GM18861 (cell line): ENCODE data around the gene RABEP2.
"Not testable (repeated sequence)": the region's sequence is repeated elsewhere in the genome, so short reads cannot be mapped to it uniquely, and the experiment has no call there.

Source experiments
- ATAC-seq: cut with Tn5 transposase; IDR thresholded peaks from one replicate; pipeline ENCODE4 v1.9.1; 2021; ENCODE audit not compliant: unreplicated experiment

Gene RABEP2

DNA sequence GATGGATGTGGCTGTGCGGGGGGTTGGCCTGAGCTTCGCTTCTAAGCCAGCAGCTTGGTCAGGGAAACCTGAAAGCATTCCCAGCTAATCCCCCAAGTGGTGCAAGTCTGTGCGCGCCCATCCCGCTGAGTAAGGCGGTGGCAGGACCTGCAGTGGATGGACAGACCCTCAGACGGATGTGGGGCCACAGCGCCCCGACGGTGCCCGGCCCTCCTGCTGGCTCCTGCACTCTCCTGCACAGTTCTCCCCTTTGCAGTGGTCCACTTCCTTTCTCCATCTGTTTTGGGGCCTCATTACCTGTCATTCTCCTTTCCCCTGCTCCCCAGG is 44.5 kb downstream of the RABEP2 start:
- no peak for ATAC-seq

DNA sequence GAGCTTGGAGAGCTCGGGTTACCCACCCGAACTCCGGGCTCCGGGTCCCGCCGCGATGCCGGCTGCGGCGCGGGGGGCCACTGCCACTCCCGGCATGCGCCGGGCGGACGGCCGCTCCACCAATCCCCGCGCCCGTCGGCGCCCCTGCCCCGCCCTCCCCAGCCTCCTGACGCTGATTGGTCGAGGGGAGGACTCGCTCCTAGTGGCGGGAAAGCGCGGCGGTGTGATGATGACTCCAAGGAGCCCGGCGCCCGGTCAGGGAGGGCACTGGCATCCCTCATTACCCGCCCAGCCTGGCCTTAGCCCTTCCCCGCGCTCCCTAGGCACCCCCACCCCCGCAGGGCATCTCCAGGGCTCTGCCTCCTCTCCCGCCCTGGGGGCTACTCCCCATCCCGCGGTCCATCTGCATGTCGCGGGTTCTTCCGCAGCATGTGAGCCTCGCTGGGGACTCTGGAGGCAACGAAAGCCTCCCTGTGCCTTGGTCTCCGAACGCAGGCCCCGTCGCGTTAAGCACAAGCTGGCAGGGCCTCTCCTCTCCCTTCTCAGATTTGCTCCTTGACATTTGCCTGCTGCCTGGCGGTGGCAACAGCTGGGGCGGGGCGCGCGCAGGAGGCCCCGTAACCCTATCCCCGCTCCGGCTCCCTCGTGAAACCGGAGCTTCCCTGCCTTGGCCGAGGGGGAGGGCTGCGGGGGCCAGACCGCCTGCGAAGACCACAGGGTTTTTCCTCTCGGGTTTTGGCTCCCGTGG is 45.0 kb downstream of the RABEP2 start:
- peak; percentile 82 for ATAC-seq

DNA sequence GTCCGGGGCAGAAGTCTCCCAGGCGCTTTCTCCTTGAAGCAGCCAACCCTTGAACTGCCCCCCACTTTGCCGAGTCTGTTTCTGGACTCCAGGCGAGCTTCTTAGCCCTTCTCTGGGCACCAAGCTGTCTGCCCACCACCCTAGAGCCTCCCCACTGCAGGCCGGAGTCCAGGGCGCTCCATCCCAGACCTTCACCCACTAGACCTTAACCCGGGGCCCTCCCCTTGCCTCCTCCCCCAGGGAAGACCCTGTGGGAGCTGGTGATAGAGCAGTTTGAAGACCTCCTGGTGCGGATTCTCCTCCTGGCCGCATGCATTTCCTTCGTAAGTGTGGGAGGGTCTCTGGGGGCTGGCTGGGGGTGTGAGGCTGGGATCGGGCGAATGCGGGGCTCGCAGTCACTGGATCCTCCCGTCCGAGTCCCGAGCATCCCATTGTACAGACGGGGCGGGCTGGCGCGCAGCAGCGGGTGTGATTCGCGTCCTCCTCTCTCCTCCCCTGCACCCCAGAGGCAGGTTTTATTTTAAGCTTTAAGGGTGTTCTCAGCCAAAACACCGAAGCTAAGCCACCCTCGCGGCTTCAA is 45.7 kb downstream of the RABEP2 start:
- peak; percentile 31 for ATAC-seq

DNA sequence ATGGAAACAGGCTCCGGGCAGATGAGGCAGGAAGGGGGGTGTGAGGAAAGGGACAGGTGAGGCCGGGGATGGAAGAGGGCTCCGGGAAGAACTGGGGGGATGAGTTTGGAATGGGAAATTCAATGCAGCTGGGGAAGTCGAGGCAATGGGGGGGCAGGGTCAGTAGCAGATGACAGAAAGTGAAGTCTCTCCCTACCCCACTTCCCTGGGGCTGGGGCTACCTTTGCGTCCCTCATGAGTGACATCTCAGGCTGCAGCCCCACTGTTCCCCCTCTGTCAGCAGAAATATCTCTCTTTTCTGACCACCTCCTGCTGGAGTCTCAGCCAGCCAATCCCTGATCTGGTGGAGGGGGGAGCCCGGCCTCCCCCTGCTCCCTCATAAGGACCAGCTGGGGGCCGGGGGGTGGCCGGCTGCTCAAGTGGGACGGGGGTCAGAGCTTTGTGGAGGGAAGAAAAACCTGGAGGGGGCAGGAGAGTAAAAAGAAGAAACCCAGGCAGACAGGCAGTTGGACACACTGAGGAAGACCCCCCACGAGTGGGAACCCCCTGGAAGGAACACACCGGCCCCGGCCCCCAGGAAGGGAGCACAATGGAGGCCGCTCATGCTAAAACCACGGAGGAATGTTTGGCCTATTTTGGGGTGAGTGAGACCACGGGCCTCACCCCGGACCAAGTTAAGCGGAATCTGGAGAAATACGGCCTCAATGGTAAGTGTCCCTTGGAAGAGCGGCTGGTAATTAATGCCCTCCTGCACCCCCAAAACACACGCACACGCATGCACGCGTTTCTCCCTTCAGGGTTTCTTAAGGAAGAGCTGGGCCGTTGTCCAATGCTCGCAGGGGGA is 46.7 kb downstream of the RABEP2 start, which contains the start of gene ATP2A1:
Gene ATP2A1, plus strand, starts transcription at position 406 of the 844 bp plus-strand sequence. Its CDS starts 184 bp downstream, at position 590.
- no peak for ATAC-seq

DNA sequence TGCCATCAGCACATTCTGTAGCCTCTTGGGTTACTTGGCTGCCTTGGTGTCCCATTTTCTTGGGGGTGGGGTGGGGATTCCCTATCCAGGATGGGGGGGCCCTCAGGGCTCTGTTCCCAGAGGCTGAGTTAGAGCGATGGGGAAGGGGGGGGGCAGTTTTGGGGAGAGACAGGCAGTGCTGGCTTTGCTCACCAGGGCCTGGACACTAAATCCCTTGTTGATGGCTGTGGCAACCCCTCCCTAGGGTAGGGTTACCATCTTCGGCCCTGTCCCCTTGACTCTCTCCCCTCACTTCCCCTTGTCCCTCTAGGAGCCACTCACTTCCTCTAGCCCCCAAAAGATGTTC is 47.4 kb downstream of the RABEP2 start:
- ATAC-seq: no peak

DNA sequence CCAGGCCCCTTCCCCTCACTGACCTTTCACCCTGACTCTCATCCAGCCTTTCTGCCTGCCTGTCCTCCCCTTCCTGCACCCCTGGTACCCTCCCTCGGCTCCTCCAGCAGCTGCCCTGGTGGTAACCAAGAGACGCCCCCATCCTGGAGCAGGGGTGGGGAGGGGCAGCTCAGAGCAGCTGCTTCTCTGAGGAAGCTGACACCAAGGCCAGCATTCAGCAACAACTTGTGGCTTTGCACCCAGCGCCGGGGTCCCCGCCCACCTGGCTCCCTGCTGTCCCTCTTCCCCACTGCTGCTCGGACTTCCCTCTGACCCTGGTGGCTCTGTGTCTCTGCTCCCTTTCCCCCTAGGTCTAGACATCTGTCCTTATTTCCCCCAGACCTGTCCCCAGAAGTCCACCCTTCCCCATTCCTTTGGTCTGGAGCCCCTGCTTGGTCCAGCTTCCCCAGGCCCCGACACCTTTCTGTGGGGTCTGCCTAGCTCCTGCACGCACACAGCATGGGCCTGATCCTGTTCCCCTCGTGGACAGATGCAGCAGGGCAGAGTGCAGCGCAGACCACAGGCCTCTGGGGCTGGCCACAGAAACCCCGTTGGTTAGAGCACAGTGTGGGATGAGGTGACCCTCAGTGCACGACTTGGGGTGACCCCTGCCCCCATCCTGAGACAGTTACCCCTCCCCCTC is 47.9 kb downstream of the RABEP2 start:
- no peak for ATAC-seq

DNA sequence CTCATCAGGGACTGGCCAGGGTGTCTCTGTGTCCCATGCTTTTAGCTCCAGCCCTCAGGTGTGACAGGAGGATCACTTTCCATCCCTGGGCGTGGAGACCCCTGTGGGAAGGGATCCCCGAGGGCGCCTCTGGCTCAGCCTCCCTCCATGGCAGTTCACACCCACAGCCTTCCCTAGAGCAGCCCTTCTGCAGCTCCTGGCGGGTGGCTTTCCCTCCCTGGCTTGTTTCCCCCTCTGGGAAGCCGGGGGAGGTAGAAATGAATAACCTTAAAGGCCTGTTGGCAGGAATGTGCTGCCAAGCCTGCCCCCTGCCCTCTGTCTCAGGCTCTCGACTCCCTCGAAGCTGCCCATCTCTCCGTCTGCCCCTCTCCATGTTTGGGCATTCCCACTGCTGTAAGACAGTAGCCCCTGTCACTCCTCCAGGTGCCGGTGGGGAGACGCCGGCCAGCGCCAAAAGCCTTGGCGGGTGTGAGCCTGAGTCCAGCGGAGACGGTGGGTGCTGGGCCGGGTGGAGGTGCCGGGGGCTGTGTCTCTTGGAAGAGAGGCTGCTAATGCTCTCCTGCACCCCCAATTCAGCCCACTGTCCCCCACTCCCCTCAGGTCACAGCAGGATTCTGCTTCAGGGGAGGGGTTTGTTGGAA is 48.9 kb downstream of the RABEP2 start:
- ATAC-seq: no peak

DNA sequence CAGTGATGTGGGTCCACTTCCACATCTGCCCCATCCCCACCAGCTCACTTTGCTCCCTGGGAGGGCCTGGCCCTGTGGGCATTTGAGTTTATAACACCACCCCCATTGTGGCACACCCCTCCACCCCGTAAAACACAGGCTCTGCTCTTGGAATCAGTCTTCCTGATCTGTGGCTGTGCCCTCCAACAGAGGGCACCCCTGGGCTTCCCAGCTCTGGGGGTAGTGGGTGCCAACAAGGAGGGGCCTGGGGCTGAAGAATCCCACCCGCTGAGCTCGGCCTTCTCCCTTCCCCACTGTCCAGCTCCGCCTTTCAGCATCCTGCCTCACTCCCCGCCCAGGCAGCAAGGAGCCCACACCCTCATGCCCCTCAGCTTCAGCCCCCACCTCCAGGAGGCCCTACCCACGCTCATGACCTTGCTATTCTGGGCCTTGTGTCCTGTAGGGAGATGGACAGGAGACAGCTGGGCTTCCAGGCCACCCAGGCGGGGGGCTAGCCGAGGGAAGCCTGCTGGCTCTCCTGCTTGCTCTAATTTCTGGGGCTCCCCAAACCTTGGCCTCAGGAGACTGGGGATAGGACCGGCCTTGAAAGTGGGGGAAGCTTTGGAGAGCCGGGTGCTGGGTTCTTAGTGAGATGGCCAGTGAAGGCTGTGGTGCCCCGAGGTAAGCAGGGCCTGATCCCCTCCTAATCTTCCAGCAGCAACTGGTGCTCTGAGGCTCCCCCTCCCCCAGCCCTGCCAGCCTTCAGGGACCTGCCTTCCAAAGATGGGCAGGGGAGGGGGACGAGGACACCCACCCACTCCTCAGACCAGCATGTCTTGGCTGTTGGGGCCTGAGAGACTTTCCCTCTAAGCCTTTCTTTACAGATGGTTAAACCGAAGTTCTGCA is 49.7 kb downstream of the RABEP2 start:
- no peak for ATAC-seq

DNA sequence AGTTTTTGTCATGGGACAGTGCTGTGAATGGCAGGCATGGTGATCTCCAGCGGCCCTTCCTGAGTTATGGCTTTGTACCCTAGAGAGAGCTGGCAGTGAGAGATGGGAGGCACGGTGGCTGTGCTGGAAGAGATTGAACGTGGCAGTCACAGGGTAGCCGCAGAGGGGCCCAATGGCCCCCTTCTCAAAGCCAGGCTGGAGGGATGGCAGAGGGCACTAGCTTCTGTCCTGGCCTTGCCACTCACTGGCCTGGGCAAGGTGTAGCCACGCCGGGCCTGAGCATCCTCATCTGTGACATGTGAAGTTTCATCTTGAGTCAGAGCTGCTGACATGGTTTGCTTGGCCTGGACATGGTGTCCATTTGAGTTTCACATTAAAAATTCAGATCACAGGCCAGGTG is 50.6 kb downstream of the RABEP2 start:
- no peak for ATAC-seq

DNA sequence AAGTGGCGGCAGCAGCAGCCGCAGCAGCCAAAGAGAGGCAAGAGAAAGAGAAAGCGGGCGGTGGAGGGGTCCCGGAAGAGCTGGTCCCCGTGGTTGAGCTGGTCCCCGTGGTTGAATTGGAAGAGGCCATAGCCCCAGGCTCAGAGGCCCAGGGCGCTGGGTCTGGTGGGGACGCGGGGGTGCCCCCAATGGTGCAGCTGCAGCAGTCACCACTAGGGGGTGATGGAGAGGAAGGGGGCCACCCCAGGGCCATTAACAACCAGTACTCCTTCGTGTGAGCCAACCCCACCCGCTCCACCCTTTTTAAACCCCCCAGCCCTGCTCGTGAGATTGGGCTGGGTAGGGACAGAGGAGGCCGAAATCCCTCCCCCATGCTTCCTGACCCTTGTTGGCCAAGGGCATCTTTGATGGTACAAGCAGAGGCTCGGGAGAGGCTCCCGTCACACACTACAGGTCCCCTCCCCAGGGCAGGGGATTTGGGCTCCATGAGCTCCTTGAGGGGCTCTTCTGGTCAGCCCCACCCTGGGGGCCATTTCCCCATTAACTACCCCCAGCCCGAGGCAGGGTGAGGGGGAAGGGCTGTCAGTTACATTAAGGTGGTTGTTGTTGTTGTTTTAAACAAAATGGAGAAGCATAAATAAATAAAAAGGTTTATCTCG is 51.4 kb downstream of the RABEP2 start:
- ATAC-seq: no peak

DNA sequence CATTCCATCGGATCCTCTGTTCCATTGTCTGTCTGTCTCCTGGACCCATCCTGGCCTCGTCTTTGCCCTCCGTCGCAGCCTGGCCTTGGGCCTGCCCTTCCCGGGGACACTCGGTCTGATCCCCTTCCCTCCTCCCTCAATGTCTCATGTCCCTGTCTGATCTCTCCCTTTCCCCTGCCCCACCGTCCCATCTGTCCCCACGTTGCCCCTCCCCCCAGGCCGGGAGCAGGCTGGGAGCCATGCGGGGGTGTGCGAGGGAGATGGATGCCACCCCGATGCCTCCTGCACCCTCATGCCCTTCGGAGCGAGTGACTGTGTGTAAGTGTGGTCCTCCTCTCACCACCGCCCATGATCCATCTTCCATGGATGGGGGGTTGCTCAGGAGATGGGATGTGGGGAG is 52.1 kb downstream of the RABEP2 start:
- no peak for ATAC-seq

DNA sequence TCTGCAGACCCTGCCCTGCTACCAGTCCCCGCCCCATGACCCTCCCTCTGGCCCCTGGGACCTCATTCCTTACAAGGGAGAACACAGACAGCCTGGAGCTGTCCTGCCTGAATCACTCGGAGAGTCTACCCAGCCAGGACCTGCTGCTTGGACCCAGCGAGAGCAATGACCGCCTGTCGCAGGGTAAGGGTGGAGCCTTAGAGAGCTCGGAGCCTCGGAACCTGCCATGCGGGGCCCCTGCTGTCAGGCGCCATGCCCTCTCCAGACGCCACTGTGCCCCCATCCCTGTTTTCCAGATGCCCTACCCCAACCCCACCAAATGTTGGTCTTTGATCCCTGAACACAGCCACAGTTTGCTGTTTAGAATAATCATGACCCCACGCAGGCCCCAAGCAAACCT is 55.8 kb downstream of the RABEP2 start:
- no peak for ATAC-seq

DNA sequence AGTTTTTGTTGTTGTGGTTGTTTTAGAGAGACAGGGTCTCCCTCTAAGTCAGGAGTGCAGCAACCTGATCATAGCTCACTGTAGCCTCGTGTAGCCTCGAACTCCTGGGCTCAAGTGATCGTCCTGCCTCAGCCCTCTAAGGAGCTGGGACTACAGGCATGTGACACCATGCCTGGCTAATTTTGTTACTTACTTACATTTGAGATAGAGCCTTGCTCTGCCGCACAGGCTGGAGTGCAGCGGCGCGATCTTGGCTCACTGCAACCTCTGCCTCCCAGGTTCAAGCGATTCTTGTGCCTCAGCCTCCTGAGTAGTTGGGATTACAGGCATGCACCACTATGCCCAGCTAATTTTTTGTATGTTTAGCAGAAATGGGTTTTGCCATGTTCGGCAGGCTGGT is 57.4 kb downstream of the RABEP2 start:
- ATAC-seq: not testable (repeated sequence)

DNA sequence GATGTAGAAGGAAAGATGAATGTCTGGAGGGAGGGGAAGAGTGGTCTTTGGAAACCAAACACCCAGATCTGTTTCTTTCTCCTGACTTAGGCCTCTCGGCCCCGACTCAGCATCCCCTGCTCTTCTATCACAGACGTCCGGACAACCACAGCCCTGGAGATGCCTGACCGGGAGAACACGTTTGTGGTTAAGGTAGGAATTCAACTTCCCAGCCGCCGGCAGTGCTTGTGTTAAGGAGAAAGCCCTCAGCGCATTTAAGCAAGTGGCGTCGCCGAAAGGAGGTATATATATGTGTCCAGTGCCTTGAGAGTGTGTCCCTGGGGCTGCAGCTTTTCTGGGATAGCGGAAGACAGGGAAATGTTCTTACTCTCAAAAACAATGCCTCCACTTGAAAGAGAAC is 57.8 kb downstream of the RABEP2 start:
- no peak for ATAC-seq

DNA sequence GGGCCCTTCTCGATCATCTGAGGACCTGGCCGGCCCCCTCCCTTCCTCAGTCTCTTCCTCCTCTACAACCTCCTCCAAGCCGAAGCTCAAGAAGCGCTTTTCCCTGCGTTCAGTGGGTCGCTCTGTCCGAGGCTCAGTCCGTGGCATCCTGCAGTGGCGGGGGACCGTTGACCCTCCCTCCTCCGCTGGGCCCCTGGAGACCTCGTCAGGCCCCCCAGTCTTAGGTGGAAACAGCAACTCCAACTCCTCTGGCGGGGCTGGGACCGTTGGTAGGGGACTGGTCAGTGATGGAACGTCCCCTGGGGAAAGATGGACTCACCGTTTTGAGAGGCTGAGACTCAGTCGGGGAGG is 58.6 kb downstream of the RABEP2 start:
- no peak for ATAC-seq

DNA sequence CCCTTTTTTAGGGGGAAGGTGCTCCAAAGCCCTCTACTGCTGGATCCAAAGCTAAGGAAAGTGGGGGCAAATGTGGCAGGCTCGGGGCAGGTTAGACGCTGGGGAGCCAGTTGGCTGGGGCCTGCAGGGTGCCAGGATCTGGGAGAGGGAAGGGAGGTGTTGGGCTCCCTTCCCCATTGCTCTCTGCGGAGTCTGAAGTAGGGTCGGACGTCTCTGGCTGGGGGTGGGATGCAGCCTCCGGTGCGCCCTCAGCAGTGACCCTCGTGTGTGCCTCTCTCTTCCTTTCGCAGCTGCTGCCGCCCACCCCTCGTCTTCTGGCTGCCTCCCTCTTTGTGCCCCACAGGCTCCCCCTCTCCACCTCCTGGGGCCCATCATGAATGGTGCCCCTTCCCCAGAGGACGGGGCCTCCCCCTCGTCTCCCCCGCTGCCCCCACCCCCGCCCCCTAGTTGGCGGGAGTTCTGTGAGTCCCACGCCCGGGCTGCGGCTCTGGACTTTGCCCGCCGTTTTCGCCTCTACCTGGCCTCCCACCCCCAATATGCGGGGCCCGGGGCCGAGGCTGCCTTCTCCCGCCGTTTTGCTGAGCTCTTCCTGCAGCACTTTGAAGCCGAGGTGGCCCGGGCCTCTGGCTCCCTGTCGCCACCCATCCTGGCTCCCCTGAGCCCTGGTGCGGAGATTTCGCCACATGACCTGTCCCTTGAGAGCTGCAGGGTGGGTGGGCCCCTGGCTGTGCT is 59.1 kb downstream of the RABEP2 start:
- ATAC-seq: no peak

DNA sequence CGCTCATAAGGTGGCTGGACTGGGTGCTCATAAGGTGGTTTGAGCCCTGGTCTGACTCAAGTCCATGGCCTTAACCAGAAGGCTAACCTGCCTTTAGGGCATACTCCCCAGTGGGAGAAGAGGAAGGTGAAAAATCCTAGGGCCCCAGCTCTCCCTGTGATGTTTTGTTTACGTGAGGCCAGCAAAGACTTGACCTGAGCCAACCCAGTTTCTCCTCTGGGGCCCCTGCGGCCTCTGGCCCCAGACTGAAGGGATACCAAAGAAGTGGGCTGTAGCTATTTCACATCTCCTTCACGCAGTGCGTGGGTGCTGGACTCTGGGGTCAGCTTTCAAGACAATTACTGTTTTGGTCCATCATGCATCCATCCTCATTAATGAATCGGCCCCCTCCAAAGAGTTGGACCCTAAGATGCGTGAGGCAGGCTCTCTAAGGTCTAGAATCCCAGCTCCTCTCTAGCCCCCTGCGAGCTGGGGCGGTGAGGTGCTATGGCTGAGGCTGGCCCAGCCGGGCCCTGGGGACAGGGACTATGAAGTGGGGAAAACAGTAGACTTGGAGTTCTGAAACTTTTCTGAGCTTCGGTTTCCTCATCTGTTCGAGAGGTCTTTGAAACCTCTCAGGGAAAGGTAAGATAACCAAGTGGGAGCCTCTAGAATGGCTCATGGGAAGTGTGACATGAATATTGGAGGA is 59.9 kb downstream of the RABEP2 start:
- ATAC-seq: no peak
